ENCODE data around the gene NTM.

Gene NTM

GRCh38 chr11:132026746-132027145, 656.3 kb downstream of the NTM start:
- DNase-seq (ENCODE audit: low spot score), result no peak
- no peak for TF ChIP-seq CTCF (IDR thresholded peaks at IDR 0.05; ENCODE audit: extremely low read depth, missing control alignments)

- no peak for TF ChIP-seq CTCF (IDR thresholded peaks at IDR 0.05; ENCODE audit: extremely low read depth, missing control alignments)
- no peak for DNase-seq (ENCODE audit: low spot score)
Measured at GRCh38 chr11:132028380-132029240, 658.2 kb downstream of the NTM start.

- no peak for DNase-seq (ENCODE audit: low spot score)
- no peak for TF ChIP-seq CTCF (IDR thresholded peaks at IDR 0.05; ENCODE audit: extremely low read depth, missing control alignments)
Measured at GRCh38 chr11:132030896-132031295, 660.5 kb downstream of the NTM start.

- no peak for TF ChIP-seq CTCF (IDR thresholded peaks at IDR 0.05; ENCODE audit: extremely low read depth, missing control alignments)
- no peak for DNase-seq (ENCODE audit: low spot score)
Measured at GRCh38 chr11:132032555-132032954, 662.1 kb downstream of the NTM start.

- TF ChIP-seq CTCF (IDR thresholded peaks at IDR 0.05; ENCODE audit: extremely low read depth, missing control alignments), result no peak
- no peak for DNase-seq (ENCODE audit: low spot score)
Measured at GRCh38 chr11:132033051-132033450, 662.6 kb downstream of the NTM start.

GRCh38 chr11:132035228-132035627, 664.8 kb downstream of the NTM start:
- TF ChIP-seq CTCF (IDR thresholded peaks at IDR 0.05; ENCODE audit: extremely low read depth, missing control alignments), result no peak
- DNase-seq (ENCODE audit: low spot score), result no peak

GRCh38 chr11:132035766-132036165, 665.4 kb downstream of the NTM start:
- DNase-seq (ENCODE audit: low spot score), result no peak
- no peak for TF ChIP-seq CTCF (IDR thresholded peaks at IDR 0.05; ENCODE audit: extremely low read depth, missing control alignments)
